HCT116 (cell line): Measurements from ENCODE around the gene STX16. TPM values are rescaled to one million over a fixed set of nuclear protein-coding genes. Genes with fewer than 3 reads are reported as not detected.

ENCODE experiments used
- ATAC-seq: fragments of 200-7000 bp; cut with Tn5 transposase; 2 replicates; pipeline ENCODE4 v1.9.1; 2020; ENCODE audit warnings: mild to moderate bottlenecking, moderate library complexity
- BruUV-seq: library from RNA; stranded (reverse); fragments of 400-500 nt; replicated peaks from 2 replicates; lab custom pipeline; 2021; lab: Mats Ljungman, UMichigan
- CTCF ChIA-PET: fragments of 300-600 bp; sonication (Branson Sonifier 250); formaldehyde crosslinking; loops from one replicate; lab custom pipeline; 2021; ENCODE audit warnings: antibody characterized with exemption; lab: Charles Lee
- POLR2A ChIA-PET: fragments of 300-600, 350-600 bp; sonication (Branson Sonifier 250); formaldehyde crosslinking; loops from one replicate; lab custom pipeline; 2021; ENCODE audit warnings: antibody characterized with exemption; lab: Charles Lee
- RAD21 ChIA-PET, 2 experiments: fragments of 300-600 bp; sonication (Branson Sonifier 250); formaldehyde crosslinking; loops; one replicate each; lab custom pipeline; 2023; ENCODE audit warnings: low total read pairs in 2 of 2; ENCODE audit not compliant: uncharacterized antibody in 2 of 2, unreplicated experiment in 2 of 2, low non-redundant PET in 1 of 2; lab: Charles Lee
- DNase-seq: peaks from one replicate; pipeline ENCODE4 v3.0.0-alpha.2; 2010; ENCODE audit warnings: low read depth, low spot score
- H2AFZ ChIP-seq: fragments of 200-600 bp; shearing (Covaris generic), sonication (generic); 2 replicates; pipeline ENCODE4 v1.6.1; 2017; ENCODE audit warnings: low read depth, mixed run types, mixed read lengths, antibody characterized with exemption, low read length; ENCODE audit not compliant: poor library complexity, severe bottlenecking
- H3K27ac ChIP-seq: 2 replicates; pipeline ENCODE4 v1.5.1; 2012; ENCODE audit warnings: low read depth, low read length
- H3K27me3 ChIP-seq: fragments of 200-600 bp; sonication (generic); 2 replicates; pipeline ENCODE4 v1.6.1; 2016; ENCODE audit warnings: mixed run types, low read length, mixed read lengths; ENCODE audit not compliant: insufficient read depth
- H3K36me3 ChIP-seq, 2 experiments: fragments of 200-500 bp in 1 of 2; fragments of 200-600 bp in 1 of 2; sonication (Bioruptor generic) in 1 of 2; sonication (generic) in 1 of 2; 2 replicates each; pipeline versions ENCODE4 v1.5.1 to v1.6.1; 2014 to 2016; ENCODE audit warnings: low read length in 2 of 2, inconsistent platforms in 1 of 2, mixed read lengths in 1 of 2, mixed run types in 1 of 2; ENCODE audit not compliant: insufficient read depth in 2 of 2, control insufficient read depth in 1 of 2
- H3K4me1 ChIP-seq, 2 experiments: fragments of 200-600 bp in 1 of 2; sonication (generic) in 1 of 2; 2 replicates each; pipeline versions ENCODE4 v1.5.1 to v1.6.1; 2012 to 2017; ENCODE audit warnings: low read length in 2 of 2, inconsistent platforms in 1 of 2, mild to moderate bottlenecking in 1 of 2, mixed read lengths in 1 of 2, mixed run types in 1 of 2, moderate library complexity in 1 of 2; ENCODE audit not compliant: insufficient read depth in 2 of 2, control insufficient read depth in 1 of 2
- H3K4me2 ChIP-seq: fragments of 200-600 bp; sonication (generic); 2 replicates; pipeline ENCODE4 v1.6.1; 2017; ENCODE audit warnings: mixed run types, low read length, mixed read lengths
- H3K4me3 ChIP-seq, 2 experiments: fragments of 200-600 bp in 1 of 2; sonication (generic) in 1 of 2; replicated peaks in 1 of 2; 2 replicates each; pipeline ENCODE4 v1.5.1; 2011 to 2016; ENCODE audit warnings: low read length in 2 of 2, control low read depth in 1 of 2, low read depth in 1 of 2, mild to moderate bottlenecking in 1 of 2, mixed read lengths in 1 of 2, mixed run types in 1 of 2
- H3K79me2 ChIP-seq: fragments of 200-600 bp; sonication (generic); 2 replicates; pipeline ENCODE4 v1.6.1; 2017; ENCODE audit warnings: mild to moderate bottlenecking, mixed run types, low read length, moderate library complexity, mixed read lengths; ENCODE audit not compliant: insufficient read depth
- H3K9ac ChIP-seq: fragments of 200-600 bp; sonication (generic); 2 replicates; pipeline ENCODE4 v1.6.1; 2016; ENCODE audit warnings: low read length, mixed read lengths
- H3K9me2 ChIP-seq: fragments of 200-600 bp; sonication (generic), shearing (Covaris generic); 2 replicates; pipeline ENCODE4 v1.6.1; 2017; ENCODE audit warnings: mixed run types, mild to moderate bottlenecking, moderate library complexity; ENCODE audit not compliant: insufficient read depth
- H3K9me3 ChIP-seq, 2 experiments: fragments of 200-500 bp in 1 of 2; fragments of 200-600 bp in 1 of 2; sonication (Bioruptor generic) in 1 of 2; sonication (generic) in 1 of 2; 2 replicates each; pipeline ENCODE4 v1.6.1; 2014 to 2017; ENCODE audit warnings: low read length in 2 of 2, mixed read lengths in 2 of 2, inconsistent platforms in 1 of 2, low read depth in 1 of 2, mild to moderate bottlenecking in 1 of 2, mixed run types in 1 of 2, moderate library complexity in 1 of 2; ENCODE audit not compliant: control insufficient read depth in 1 of 2, insufficient read depth in 1 of 2
- H4K20me1 ChIP-seq: fragments of 200-600 bp; sonication (generic), shearing (Covaris generic); 2 replicates; pipeline ENCODE4 v1.6.1; 2017; ENCODE audit warnings: mixed run types, mild to moderate bottlenecking, moderate library complexity; ENCODE audit not compliant: insufficient read depth
- ATF3 ChIP-seq: IDR thresholded peaks from 2 replicates; pipeline ENCODE4 v1.6.1; 2012
- CBX3 ChIP-seq: IDR thresholded peaks from 2 replicates; pipeline ENCODE4 v1.6.1; 2012; ENCODE audit warnings: low read depth
- EGR1 ChIP-seq: IDR thresholded peaks from 2 replicates; pipeline ENCODE4 v1.6.1; 2012; ENCODE audit warnings: low read depth
- ELF1 ChIP-seq: IDR thresholded peaks from 2 replicates; pipeline ENCODE4 v1.6.1; 2012; ENCODE audit warnings: low read depth, borderline replicate concordance
- EZH2 ChIP-seq: fragments of 200-600 bp; sonication (generic); IDR thresholded peaks from 2 replicates; pipeline ENCODE4 v1.6.1; 2017; ENCODE audit warnings: antibody characterized with exemption, mixed run types
- JUND ChIP-seq: IDR thresholded peaks from 2 replicates; pipeline ENCODE4 v1.6.1; 2012
- MAX ChIP-seq: IDR thresholded peaks from 2 replicates; pipeline ENCODE4 v1.6.1; 2012
- POLR2A ChIP-seq: IDR thresholded peaks from 2 replicates; pipeline ENCODE4 v1.7.0; 2011; ENCODE audit warnings: borderline replicate concordance; ENCODE audit not compliant: insufficient read depth, insufficient read length; ENCODE audit errors: extremely low read depth
- POLR2AphosphoS5 ChIP-seq: IDR thresholded peaks from 2 replicates; pipeline ENCODE4 v1.6.1; 2011; ENCODE audit warnings: mild to moderate bottlenecking, low read depth, low read length, moderate library complexity
- SRF ChIP-seq: IDR thresholded peaks from 2 replicates; pipeline ENCODE4 v1.6.1; 2012; ENCODE audit warnings: low read depth
- TCF7L2 ChIP-seq: IDR thresholded peaks from 2 replicates; pipeline ENCODE4 v1.7.0; 2011; ENCODE audit warnings: borderline replicate concordance, inconsistent platforms; ENCODE audit not compliant: insufficient read depth, insufficient read length; ENCODE audit errors: extremely low read depth
- ZFX ChIP-seq: fragments of 450-650 bp; IDR thresholded peaks from 2 replicates; pipeline ENCODE4 v1.6.1; 2017
- intact Hi-C: fragments of 100-400 bp; cut with micrococcal nuclease; formaldehyde crosslinking; loops from 2 replicates; pipeline ENCODE4 v1.10.0; 2022
- total RNA-seq: library from RNA; stranded (reverse); gene quantifications from one replicate; pipeline ENCODE4 v1.2.1, GENCODE V29; 2021; ENCODE audit not compliant: unreplicated experiment

Gene STX16
- total RNA-seq, 1 experiment from 2014 or later = 55.1 TPM

GRCh38 chr20:58623579-58624473, 27.3 kb upstream of the STX16 start (continued):
- TF ChIP-seq EGR1 (peak; percentile 95), CBX3 (peak; percentile 87), MAX (peak; percentile 79), JUND (peak; percentile 99), SRF (peak; percentile 58; the same call in 1 of the 2 replicates)

GRCh38 chr20:58624687-58625086, 26.4 kb upstream of the STX16 start:
- POLR2A ChIA-PET = interaction anchor here (1.0 kb wide), 1 partner anchor 26 kb away, joined by 4 read pairs; the partner anchor contains the start of gene STX16
- no peak overlapping the region for H3K4me3 ChIP-seq
- H3K79me2 ChIP-seq = no peaks in the 10 kb centered on the region
- TF ChIP-seq EGR1 (no peak), ZFX (no peak), MAX (no peak), EZH2 (no peak), ELF1 (no peak), ATF3 (no peak), POLR2AphosphoS5 (no peak), TCF7L2 (no peak), POLR2A (no peak)
- peaks cover 17 to 42% of the 10 kb centered on the region in 2 experiments for H3K4me1 ChIP-seq
- H3K9ac ChIP-seq = no peak overlapping the region
- peak overlapping the region; percentile 71; the same call in 1 of the 2 replicates for H3K4me2 ChIP-seq
- H3K36me3 ChIP-seq = no peaks in the 10 kb centered on the region
- no peaks in the 10 kb centered on the region for H3K9me2 ChIP-seq
- no peaks in the 10 kb centered on the region for H3K27me3 ChIP-seq
- no TSS peak for BruUV-seq
- H3K9me3 ChIP-seq = no peaks in the 10 kb centered on the region
- no peak overlapping the region for H2AFZ ChIP-seq
- DNase-seq (no peak), ATAC-seq (no peak)
- no peak overlapping the region; the same call in 1 of the 2 replicates for H3K27ac ChIP-seq
- RAD21 ChIA-PET = no interaction called here
- intact Hi-C loops = no loop called here
- H4K20me1 ChIP-seq = no peaks in the 10 kb centered on the region
- CTCF ChIA-PET = no interaction called here
